CD1c-positive myeloid dendritic cell (primary cell): ENCODE data around the gene GALNT1.

Source experiments
- DNase-seq: peaks from one replicate; pipeline ENCODE4 v3.0.0-alpha.2; 2016; ENCODE audit errors: extremely low spot score

Gene GALNT1

DNA sequence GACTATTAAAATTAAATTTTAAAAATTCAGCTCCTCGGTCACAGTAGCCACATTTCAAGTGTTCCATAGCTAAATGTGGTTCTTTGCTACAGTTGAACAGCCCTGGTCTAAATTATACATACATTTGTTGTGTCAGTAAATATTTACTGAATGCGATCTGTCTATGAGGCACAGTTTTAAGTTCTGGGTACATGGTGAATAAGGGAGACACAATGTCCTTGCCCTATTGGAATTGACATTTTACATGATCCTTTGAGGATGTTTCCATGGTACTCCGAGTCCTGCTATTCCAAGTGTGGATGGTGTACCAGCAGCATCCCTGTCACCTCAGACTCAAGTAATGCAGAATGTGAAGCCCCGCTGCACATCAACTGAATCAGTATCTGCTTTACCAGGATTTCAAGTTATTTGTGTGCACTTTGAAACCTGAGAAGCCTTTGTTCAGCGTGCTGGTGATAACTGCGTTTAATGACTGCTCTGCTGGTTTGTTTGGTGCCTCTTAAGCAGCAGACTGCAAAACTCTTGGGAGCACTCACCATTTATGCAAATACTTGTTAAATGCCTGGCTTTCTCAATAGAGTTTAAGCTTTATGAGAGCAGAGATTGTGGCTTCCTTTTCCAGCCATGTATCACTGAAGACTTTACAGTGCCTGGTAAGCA lies 1.5 kb downstream of the GALNT1 start:
- no peak for DNase-seq

DNA sequence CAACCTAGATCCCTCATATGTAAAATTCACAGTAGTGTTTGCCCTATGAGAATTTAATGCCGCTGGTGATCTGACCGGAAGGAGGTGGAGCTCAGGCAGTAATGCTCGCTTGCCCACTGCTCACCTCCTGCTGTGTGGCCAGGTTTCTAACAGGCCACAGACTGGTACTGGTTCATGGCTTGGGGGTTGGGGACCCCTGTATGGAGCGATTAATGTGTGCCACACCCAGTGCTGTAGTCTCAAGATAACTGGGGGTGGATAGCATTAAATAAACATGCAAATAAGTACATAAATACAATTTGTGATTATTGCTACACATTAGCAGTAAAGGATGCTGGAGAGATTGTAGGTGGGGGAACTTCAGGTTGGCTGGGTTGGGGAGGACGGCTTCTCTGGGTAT lies 3.2 kb downstream of the GALNT1 start:
- no peak for DNase-seq

DNA sequence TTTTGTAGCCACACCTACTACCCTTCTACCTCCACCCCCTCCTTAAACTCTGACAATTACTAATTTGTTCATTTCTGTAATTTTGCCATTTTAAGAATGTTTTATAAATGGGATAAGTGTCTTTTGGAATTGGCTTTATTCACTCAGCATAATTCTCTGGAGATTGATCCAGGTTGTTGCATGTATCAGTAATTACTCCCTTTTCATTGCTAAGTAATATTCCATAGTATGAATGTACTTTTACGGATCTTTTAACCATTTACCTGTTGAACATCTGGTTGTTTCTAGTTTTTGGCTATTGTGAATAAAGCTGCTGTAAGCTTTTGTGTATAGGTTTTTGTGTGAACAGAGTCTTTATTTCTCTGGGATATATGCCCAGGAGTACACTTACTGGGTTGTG lies 4.1 kb downstream of the GALNT1 start:
- no peak for DNase-seq

DNA sequence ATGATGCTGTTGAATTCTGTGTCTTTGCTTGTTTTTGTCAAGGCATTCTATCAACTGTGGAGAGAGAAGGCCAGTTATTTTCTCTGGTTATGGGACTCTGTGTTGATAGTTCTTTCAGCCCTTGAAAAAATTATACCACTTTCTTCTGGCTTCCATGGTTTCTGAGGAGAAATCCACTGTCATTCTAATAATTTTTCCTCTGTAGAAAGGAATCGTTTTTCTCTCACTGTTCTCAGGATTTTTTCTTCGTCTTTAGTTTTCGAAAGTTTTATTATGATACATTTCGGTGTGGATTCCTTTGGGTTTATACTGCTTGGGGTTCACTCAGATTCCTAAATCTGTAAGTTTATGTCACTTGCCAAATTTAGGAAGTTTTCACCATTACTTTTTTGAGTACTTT lies 6.6 kb downstream of the GALNT1 start:
- DNase-seq, result no peak

DNA sequence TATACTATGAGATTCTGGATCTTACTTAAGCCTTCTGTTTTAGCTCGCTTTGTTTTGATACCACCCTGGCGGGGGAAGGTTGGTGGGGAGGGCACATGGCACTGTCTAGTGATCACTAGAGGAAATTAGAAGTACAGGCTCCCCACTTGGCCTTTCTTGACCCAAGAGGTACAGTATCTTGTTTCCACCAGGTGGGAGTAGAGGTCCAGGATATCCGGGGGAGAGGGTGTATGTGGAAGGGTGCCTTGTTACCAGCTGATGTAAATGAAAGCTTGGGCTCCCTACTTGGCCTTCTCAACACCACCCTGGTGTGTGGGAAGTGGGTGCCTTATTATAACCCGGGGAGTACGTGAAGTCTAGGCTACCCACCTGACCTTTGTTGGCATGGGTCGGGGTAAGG lies 7.5 kb downstream of the GALNT1 start:
- DNase-seq, result no peak

DNA sequence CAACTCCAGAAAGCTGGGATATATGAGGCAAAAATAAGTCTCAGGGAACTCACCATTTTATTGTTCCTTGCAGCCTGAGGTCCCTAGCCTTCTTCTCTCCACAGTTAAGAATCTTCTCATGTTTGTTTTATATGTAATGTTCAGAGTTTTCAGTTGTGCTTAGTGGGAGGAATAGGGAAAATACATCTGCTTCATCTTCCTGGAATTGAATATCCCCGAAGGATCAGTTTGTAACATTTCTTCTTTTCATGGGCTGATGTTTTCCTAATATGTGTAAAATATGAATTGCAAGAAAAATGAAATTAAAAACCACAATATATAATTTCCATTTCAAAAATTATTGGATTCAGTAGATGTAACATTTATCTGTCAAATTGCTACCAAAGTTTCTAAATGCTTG lies 8.0 kb downstream of the GALNT1 start:
- no peak for DNase-seq

DNA sequence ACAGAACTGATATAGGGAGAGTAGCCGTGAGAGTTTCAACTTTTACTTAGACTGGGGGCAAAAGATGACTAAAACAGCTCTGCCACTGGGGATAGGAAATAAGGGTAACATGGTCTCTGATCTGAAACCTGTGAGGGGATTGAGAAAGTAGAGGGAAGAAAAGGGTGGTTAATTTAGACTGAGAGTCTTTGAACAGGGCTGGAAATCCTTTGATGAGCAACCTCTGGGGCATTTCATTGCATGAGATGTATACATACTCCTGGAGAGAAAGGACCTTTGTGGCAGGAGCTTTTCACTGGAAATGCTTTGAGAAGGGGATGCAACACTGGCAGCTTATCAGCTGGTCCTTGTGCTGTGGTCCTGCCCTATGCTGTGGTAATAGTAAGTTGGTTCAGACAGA lies 9.4 kb downstream of the GALNT1 start:
- DNase-seq, result no peak

DNA sequence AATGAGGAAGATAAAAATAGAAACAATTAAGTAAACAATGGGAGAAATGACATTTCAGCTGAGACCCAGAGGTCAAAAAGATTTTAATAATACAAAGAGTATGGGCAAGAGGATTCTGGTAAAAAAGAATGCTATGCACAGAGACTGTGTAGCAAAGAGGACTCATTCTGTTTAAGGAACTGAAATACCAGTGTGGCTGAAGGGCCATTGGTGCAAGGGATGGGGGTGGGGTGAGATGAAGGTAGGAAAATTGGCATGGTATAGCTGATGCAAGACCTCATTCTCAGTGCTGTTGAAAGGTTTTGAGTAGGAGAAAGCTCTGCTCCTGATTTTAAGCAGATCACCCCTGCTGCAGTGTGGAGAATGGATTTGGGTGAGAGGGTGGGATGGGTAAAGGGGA lies 10.8 kb downstream of the GALNT1 start:
- peak; percentile 69 for DNase-seq

DNA sequence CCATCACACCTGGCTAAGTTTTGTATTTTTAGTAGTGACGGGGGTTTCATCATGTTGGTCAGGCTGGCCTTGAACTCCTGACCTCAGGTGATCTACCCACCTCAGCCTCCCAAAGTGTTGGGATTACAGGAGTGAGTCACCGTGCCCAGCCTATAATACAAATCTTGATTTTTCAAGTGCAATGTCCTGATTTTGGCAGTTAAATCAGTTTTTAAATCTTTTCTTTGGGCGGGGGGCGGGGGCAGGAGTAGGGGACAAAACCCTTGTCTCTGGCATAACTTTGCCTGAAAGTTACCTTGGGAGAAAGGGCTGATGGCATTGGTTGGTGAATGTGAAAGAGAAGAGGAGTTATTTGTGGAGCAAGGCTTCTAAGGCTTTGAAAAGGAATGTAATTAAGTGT lies 12.3 kb downstream of the GALNT1 start:
- no peak for DNase-seq

DNA sequence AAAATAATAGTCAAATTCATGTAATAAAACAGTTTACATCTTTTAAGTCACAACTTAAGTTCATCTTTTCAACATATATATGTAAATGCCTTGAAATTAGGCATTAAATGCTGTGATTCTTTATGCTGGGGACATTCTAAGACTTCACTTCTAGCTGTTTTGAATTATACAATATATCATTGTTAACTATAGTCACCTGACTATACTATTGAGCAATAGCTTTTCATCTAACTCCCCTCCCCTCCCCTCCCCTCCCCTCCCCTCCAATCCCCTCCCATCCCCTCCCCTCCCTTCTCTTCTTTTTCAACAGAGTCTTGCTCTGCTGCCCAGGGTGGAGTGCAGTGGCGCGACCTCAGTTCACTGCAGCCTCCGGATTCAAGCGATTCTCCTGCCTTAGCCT lies 16.2 kb downstream of the GALNT1 start:
- no peak for DNase-seq

DNA sequence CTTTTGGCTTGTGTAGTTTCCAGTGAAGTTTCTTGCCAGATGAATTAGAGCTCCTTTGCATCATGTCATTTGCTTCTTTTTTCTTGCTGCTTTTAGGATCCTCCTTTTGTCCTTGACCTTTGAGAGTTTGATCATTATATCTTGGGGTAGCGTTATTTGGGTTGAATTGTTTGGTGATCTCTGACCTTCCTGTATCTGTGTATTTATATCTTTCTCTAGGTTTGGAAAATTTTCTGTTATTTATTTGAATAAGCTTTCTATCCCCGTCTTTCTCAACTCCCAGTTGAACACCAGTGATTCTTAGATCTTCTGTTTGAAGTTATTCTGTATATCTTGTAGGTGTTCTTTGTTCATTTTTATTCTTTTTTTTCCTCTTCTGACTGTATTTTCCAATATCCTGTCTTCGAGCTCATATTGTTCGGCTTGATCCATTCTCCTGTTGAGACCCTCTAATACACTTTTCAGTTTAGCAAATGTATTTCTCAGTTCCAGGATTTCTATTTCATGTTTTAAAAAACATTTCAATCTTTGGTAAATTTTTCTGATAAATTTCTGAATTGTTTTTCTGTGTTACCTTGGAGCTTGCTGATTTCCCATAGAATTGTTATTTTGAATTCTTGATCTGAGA lies 20.8 kb downstream of the GALNT1 start:
- DNase-seq, result no peak

DNA sequence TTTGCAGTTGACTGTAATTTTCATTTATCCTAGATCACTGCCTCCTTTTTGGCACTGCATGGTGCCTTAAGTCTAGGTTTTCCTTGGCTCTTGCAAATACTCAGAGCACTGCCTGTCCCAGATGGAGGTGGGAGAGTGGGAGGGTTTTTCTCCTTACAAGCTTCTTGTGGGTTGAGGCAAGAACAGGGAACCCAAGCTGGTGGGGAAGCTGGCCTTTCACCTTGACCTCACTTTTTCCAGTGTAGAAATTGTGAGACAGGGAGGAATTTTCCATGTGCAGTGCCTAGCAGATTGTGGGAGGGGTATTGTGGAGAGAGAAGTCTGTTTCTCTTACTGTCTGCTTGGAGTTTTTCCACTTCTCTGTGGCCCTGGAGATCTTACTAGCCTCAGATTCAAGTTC lies 21.5 kb downstream of the GALNT1 start:
- peak; percentile 35 for DNase-seq

DNA sequence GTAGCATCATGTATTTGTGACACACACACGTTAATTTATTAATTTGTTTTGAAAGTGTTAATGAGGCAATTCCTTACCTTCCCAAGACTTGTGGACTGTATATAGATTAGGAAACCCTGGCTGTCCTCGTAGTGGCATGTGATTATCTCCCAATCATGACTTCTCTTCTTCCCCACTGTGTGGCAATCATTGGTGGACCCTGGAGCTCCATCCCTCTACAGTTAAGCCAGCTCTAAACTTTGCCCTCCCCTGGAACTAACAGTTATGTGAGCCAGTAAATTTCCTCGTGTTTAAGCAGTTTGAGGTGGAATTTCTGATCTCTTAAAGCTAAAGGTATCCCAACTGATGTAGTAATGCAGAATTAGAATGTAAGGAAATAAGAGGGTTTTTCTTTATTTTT lies 22.0 kb downstream of the GALNT1 start:
- no peak for DNase-seq

DNA sequence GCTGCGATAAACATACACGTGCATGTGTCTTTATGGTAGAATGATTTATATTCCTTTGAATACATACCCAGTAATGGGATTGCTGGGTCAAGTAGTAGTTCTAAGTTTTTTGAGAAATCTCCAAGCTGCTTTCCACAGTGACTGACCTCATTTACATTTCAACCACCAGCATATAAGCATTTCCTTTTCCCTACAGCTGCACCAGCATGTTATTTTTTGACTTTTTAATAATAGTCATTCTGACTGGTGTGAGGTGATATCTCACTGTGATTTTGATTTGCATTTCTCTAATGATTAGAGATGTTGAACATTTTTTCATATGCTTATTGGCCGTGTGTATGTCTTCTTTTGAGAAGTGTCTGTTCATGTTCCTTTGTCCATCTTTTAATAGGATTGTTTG lies 22.8 kb downstream of the GALNT1 start:
- no peak for DNase-seq

DNA sequence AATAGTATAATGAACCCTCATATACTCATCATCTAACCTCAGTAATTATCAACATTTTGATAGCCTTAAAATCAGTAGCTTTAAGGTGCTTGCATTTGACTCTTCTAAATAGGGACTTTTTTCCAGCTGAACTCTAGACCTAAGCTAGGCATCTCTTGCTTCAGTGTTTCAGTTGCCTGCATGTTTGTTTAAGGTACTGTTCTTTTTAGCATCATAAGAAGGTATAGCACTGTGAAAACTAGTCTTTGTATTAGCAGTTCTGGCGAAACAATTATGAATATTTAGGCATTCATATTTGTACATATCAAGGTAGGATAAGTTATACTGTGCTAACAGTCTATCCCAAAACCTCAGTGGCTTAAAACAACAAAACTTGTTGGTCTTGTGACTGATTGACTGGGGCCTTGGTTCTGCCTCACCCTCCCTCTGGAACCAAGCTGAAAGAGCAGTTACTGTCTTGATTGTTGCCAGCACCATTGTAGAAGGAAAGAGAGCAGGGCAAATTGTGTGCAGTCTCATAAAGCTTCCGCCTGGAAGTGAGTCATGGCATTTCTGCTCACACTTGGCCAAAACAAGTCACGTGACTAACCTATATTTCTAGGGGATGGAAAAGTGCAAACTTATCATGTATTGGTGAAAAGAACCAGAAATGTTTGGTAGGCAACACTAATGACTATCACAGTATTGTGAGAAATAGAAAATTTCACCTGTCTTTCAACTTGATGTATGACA lies 24.3 kb downstream of the GALNT1 start:
- DNase-seq, result no peak

DNA sequence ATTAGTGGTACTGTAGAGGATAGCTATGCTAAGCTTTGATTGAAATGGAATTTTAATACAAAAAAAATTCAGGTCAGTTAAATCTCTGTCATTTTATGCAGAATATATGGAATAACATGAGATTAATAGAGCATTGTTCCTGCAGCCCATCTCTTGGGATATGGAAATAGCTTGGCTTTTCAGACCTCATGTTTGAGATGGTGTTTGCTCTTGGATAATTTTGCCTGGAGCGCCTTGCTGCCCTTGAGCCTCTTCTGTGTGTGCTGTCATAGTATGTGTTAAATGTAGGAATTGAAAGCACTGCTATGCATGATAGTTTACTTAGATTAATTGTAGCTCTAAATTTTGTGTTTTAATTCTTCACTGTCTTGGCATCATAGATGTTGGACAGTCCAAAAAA lies 27.7 kb downstream of the GALNT1 start:
- DNase-seq, result no peak

DNA sequence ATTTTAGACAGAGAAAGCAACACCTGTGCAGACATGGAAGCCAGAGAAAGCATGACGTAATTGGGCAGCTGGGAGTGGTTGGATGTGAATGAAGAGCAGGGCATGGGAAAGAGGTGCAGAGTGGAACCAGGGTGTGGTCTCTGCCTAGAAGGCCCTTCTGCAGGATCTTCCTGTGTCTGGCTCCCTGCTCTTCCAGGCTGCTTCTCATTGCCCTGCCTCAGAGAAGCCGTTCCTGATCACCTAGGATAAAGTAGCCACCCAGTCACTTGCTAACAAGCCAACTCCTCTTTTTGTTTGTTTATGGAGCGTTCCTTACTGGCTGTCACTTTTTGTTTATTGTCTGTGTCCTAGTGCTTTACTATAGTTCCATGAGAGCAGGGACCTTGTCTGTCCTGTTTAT lies 28.5 kb downstream of the GALNT1 start:
- no peak for DNase-seq

DNA sequence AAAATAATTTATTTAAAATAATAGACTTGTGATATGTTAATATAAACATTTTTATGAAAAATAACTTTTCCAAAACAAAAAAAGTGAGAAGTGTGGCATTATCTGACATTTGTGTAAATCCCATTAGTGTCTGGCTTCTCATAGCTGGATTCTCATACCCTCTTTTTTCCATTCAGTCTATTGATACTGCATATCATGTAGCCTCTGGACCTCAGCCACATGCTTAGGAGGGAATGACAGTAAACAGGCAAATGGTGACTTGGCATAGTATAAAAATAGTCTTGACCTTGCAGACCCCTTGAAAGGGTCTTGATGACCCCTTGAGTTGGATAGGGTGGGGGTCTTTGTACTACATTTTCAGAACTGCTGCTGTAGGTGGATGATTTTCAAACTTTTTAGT lies 29.2 kb downstream of the GALNT1 start:
- no peak for DNase-seq

DNA sequence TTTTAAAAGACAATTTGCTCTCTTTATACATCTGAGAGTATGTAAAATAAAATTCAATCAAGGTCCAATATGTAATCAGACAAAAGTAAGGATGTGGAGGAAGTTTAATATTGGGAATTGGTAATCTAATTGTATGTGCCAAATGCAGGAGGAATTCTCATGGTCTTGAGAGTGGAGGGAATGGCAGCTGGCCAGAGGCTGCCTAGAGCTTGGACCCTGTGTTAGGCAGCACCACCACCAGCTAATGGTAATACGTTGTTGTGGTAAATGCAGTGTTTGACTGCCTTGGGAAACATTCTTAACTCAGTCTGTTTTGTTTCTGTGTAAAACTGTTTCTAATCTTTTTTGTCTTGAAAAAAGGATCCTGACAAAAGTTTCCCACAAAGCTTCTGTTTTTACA lies 30.0 kb downstream of the GALNT1 start:
- DNase-seq, result no peak

DNA sequence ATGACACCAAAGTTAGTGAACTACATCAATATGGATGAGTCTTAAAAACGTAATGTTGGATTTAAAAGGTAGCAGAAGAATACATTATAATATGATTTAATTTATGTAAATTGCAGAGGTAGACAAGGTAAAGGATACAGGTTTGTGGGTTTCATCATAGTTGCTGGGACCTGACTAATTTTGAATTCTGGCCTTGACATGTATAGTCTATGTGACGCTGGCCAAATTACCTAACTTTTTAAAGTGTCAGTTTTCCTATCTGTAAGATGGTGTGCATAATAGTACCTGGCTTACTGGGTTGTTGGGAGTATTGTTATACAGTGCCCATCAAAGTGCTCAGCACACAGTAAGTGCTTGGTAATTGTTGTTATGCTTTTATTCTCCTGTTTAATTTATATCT lies 34.5 kb downstream of the GALNT1 start:
- no peak for DNase-seq

DNA sequence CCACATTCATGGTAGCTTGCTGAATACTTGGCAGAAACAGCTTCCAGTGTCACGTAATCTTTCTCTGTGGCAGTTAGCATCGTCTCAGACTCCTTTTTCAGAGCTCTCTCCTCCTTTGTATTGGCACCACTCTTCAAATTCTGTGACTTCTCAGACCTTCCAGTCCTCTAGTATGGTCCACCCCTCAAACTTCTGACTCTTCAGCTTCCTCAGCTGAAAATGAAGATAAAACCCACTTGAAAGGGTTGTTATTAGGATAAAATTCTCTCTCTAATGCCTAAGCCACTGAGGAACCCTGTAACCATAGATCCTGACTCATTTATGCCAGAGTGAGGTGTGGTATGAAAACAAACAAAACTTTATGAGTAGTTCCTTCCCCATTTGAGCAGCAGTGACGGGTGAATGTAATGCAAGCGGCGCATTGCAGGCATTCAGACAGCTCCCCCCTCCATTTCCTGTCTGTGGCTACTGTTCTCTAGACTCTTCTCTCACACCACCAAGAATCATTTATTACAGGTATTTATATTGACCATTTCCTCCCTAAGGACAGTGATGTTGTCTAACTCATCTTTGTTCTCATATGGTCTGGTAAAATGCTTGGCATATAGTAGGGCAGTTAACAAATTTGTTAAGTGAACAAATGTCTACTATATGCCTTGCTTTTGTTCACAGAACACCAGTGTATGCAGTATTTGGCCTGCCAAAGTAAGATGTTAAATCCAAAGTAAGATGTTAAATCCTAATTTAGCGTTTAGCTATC lies 35.3 kb downstream of the GALNT1 start:
- peak; percentile 79 for DNase-seq

DNA sequence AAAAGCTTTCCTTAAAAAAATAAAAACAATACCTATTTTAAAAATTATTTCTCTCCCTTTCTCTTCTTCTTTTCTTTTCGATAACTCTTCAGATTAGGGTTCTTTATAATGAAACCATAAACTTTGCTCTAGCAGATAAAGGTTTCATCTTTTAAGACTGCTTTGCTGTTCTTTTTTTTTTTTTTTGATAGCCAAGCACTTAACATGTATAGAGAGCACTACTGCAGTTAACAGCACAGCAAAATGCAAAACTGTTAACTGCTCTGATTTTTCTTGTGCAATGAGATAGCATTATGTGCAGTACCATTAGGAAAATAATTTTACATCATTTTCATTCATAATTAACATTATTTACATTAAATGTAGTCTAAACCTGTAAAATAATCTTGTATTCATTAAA lies 36.3 kb downstream of the GALNT1 start:
- no peak for DNase-seq

DNA sequence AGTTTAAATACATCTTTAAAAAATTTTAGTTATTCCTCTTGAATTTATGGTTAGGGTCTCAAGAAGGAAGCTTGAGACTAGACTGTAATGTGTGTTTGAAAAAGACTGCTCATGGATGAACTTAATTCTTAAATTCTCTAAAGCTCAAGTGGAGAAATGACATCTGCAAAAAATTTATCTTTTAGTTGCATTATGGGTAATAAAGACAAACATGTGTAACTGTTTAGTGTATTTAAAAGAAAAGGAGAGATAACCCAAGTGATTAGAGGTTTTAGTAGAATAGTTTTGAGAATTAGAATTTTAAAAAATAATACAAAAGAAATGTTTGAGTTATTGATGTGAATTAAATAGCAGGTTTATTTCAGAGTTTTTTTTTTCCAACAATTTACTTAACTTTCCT lies 36.7 kb downstream of the GALNT1 start:
- DNase-seq, result no peak
